HG03045 (cell line): Measurements from ENCODE around the gene MTA3.

Source experiments
- ATAC-seq: cut with Tn5 transposase; IDR thresholded peaks from one replicate; pipeline ENCODE4 v1.9.1; 2021; ENCODE audit warnings: mild to moderate bottlenecking, moderate library complexity; ENCODE audit not compliant: unreplicated experiment

The MTA3 gene

GRCh38 chr2:42757981-42758740, 189.7 kb downstream of the MTA3 start:
- no peak for ATAC-seq

GRCh38 chr2:42758751-42759150, 190.3 kb downstream of the MTA3 start:
- ATAC-seq = no peak

- ATAC-seq = no peak
These were observed 193.1 kb downstream of the MTA3 start for GRCh38 chr2:42761554-42761953.

- ATAC-seq = no peak
These were observed 193.7 kb downstream of the MTA3 start for GRCh38 chr2:42762155-42762554.

- ATAC-seq = no peak
These were observed 194.7 kb downstream of the MTA3 start for GRCh38 chr2:42762823-42763804.

- ATAC-seq = no peak
These were observed 195.7 kb downstream of the MTA3 start, which contains the start of gene OXER1 for GRCh38 chr2:42764096-42764495. Gene OXER1, minus strand, starts transcription at chr2:42764135. Its CDS starts 73 bp downstream, at chr2:42764062.

- no peak for ATAC-seq
These were observed 196.5 kb downstream of the MTA3 start for GRCh38 chr2:42764901-42765300.

- ATAC-seq = no peak
These were observed 197.3 kb downstream of the MTA3 start for GRCh38 chr2:42765686-42766085.

GRCh38 chr2:42767080-42767898, 198.9 kb downstream of the MTA3 start:
- no peak for ATAC-seq

DNA sequence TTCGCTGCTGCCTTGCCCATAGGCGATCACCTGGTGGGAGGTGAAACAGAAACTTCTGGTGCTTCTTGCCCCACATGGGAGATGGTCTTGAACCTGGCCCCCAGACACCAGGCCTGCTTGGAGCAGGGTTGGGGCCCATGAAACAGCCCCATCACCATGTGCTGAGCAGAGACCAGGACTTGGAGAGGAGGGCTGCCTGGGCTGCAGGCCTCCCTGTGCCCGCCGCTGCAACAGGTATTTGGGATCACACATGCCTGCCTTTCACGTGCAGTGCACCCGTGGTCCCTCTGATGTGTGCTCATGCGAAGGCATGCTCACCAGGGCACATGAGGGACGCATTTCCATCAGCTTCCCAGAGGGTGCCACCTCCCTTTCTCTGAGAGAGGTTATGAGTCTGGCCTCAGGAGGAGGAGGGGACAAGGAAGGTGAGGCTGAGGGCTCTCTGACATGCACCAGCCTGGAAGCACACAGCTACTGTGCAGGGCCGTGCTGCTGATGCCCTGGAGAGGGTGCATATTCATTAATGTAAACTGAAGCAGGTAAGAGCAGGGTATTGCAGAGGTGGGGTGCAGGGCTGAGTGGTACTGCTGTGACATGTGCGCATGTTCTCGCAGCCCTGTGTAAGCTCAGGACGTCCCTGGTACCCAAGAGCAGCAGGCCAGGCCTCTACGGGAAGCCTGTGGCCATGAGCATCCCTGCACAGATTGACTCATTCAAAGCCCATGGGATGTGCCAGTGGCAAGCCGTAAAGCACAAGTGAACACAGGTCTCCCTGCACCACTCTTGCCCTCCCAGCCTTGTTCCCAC, 199.7 kb downstream of the MTA3 start:
- no peak for ATAC-seq

DNA sequence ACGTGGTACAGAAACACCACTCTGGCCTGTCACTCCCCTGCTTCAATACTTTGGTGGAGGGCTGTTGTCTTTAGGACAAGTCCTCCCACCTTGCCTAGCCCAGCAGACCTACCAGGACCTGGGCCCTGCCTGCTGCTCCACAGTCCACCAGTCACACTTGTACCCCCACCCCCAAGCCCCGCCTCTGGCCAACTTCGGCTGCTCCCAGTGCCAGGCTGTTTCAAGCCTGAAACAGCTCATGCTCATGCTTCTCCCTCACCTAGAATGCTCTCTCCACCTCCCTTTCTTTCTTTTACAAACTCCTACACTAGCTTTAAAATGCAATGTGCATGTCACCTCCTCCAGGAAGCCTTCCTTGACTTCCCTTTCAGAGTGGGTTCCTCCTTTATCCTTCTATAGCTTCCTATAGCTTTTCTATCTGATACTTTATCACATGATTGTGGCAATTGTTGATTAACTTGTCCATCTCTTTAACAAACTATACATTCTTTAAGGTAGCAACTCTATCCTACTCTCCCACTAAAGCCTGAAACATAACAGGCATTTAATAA, 200.3 kb downstream of the MTA3 start:
- ATAC-seq = no peak

- ATAC-seq = no peak
These were observed 201.3 kb downstream of the MTA3 start for GRCh38 chr2:42769583-42770287.

DNA sequence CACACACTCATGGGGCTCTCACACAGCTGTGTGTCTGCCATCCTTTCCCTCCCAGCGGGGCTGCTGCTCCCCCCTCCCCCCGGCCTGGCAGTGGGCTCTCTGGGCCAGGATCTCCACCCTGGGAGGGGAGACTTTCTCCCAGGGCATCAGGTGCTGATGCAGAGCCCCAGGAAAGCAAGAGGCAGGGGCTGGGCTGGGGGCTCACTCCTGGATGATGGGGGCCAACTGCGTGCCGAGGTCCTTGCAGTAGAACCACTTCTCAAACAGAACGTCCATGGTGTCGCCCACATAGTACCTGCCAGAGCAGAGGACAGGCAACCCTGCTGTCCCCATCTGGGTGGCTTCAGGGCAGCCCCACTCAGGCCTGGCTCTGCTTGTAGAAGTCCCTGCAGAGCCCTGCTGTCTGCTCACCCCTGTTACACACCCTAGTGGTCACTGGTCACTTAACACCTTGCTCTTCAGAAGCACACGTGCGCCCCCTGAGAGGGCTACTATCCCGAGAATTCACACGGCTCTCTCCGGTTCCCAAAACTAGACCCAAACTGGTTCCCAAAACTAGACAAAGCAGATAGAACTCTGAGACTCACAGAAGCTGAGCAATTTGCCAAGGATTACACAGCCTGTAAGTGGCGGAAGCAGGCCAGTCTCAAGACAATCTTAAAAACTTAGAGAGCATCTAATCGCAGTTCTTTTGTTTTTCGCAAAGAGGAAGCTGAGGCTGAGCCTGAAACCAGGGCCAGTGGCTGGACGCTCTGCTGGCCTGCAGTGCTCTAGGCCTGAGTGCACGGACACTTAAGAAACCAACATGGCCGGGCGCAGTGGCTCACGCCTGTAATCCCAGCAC, 202.1 kb downstream of the MTA3 start:
- ATAC-seq = no peak

DNA sequence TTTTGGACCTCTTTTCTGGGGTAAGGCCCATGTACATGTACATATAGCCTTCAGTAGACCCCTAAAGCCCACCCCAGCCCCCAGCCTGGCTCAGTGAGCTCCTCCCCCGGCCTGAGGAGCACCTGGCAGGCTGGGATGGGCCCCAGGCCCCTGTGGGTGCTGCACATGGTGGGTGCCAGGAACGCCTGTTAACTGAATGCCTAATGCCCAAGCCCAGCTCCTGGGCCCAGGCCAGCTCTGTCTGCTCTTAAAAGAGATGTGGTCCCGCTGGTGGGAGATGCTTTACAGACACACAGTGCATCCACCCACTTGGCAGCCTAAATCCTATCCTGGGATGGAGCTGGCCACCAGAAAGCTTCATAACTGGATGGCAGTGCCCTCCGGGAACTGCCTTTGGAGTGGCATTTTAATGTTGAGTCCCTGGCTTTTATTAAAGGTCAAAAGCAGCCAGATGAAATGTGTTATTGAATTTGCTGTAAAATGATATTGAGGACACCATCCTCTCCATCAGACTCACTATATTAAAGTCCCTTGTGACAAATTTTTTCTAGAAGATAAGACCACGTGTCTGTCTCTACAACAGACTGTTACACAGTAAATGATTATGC, 203.2 kb downstream of the MTA3 start:
- ATAC-seq = no peak

GRCh38 chr2:42775186-42775585, 206.8 kb downstream of the MTA3 start:
- no peak for ATAC-seq

- no peak for ATAC-seq
These were observed 207.4 kb downstream of the MTA3 start for GRCh38 chr2:42775810-42776209.

DNA sequence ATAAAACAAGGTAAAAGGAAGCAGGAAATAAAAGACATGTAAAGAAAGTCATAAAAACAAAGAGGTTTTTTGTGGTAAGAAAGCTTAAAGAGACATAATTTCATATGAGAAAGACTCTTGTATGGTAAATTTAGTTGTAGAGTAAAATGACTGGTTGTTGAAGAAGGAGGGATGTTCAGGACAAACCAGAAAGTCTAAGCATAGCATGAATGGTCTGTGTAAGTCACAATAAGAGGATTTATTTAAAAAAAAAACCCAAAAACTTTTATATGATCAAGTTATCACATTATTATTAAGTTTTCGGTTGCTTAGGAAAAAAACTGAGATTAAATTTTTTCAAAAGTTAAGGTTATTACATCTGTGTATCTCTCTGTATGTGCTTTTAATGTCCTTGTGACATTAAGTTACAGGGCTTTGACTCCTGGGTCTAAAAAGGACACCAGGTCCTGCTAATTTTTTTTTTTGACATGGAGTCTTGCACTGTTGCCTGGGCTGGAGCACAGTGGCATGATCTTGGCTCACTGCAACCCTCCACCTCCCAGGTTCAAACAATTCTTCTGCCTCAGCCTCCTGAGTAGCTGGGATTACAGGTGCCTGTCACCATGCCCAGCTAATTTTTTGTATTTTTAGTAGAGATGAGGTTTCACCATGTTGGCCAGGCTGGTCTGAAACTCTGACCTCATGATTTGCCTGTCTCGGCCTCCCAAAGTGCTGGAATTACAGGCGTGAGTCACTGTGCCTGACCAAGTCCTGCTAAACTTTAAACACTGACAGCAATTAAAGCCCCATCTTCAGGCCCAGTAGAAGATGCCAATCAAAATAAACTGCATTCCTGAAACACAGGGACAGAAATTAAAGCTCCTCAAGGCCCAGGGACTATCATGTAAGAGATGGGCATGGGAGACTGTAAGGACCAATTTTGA, 209.7 kb downstream of the MTA3 start:
- no peak for ATAC-seq
